Suprapubic skin (tissue), 4 donors: ENCODE results near the gene GNLY.

Experiments
- CTCF ChIP-seq, 2 donors: fragments of 200-600 bp in 1 of 2; fragments of 450-650 bp in 1 of 2; sonication (generic) in 1 of 2; IDR thresholded peaks; one replicate each; pipeline ENCODE4 v1.5.1; 2016 to 2019; ENCODE audit warnings: antibody characterized with exemption in 2 of 2, mild to moderate bottlenecking in 1 of 2, moderate library complexity in 1 of 2
- EP300 ChIP-seq: sonication (generic); formaldehyde crosslinking; IDR thresholded peaks from one replicate; pipeline ENCODE4 v1.6.1; 2017; ENCODE audit warnings: antibody characterized with exemption
- POLR2A ChIP-seq, 2 donors: fragments of 450-650 bp; IDR thresholded peaks; one replicate each; pipeline ENCODE4 v1.6.1; 2017; ENCODE audit warnings: antibody characterized with exemption in 2 of 2, mild to moderate bottlenecking in 2 of 2, moderate library complexity in 2 of 2
- POLR2AphosphoS5 ChIP-seq, 3 donors: sonication (generic); formaldehyde crosslinking; IDR thresholded peaks; one replicate each; pipeline ENCODE4 v1.6.1; 2017; ENCODE audit warnings: antibody characterized with exemption in 3 of 3

GRCh38 chr2:85681372-85681763 is 12.8 kb upstream of the GNLY start:
- TF ChIP-seq CTCF (IDR thresholded peaks at IDR 0.05) (no peak), POLR2A (IDR thresholded peaks at IDR 0.05) (no peak), EP300 (no peak), POLR2AphosphoS5 (IDR thresholded peaks at IDR 0.05) (no peak)
